Mesendoderm (in vitro differentiated cells): Measurements from ENCODE around the gene TMEM37.

Source experiments
- DNase-seq: peaks from one replicate; pipeline ENCODE4 v3.0.0; 2013
- H2AK5ac ChIP-seq: 2 replicates; pipeline ENCODE4 v1.6.1; 2013; ENCODE audit warnings: low read length, inconsistent platforms
- H2BK120ac ChIP-seq: 2 replicates; pipeline ENCODE4 v1.6.1; 2013; ENCODE audit warnings: low read depth, mild to moderate bottlenecking, low read length, moderate library complexity, mixed read lengths
- H2BK15ac ChIP-seq: replicated peaks from 2 replicates; pipeline ENCODE4 v1.6.1; 2013; ENCODE audit warnings: low read depth, mild to moderate bottlenecking, moderate library complexity
- H2BK5ac ChIP-seq: 2 replicates; pipeline ENCODE4 v1.6.1; 2013; ENCODE audit warnings: low read length, inconsistent platforms
- H3K18ac ChIP-seq: 2 replicates; pipeline ENCODE4 v1.6.1; 2013; ENCODE audit warnings: mild to moderate bottlenecking, low read length, mixed read lengths
- H3K23ac ChIP-seq: one replicate; pipeline ENCODE4 v1.6.1; 2013; ENCODE audit warnings: low read length
- H3K27ac ChIP-seq: 2 replicates; pipeline ENCODE4 v1.5.1; 2013; ENCODE audit warnings: low read depth, mild to moderate bottlenecking, inconsistent platforms, low read length, moderate library complexity
- H3K27me3 ChIP-seq: 2 replicates; pipeline ENCODE4 v1.6.1; 2013; ENCODE audit warnings: low read length, control low read depth, mild to moderate bottlenecking, inconsistent platforms; ENCODE audit not compliant: insufficient read depth, poor library complexity
- H3K36me3 ChIP-seq: 2 replicates; pipeline ENCODE4 v1.6.1; 2013; ENCODE audit warnings: low read length, inconsistent platforms; ENCODE audit not compliant: control insufficient read depth, insufficient read depth
- H3K4ac ChIP-seq: one replicate; pipeline ENCODE4 v1.6.1; 2013; ENCODE audit warnings: low read depth, mild to moderate bottlenecking, low read length, moderate library complexity
- H3K4me1 ChIP-seq: 2 replicates; pipeline ENCODE4 v1.6.1; 2013; ENCODE audit warnings: low read depth, low read length, inconsistent platforms; ENCODE audit not compliant: control insufficient read depth
- H3K4me2 ChIP-seq: 2 replicates; pipeline ENCODE4 v1.6.1; 2013; ENCODE audit warnings: low read length
- H3K4me3 ChIP-seq: 2 replicates; pipeline ENCODE4 v1.5.1; 2013; ENCODE audit warnings: mild to moderate bottlenecking, low read length
- H3K56ac ChIP-seq: one replicate; pipeline ENCODE4 v1.6.1; 2013; ENCODE audit warnings: low read length
- H3K79me1 ChIP-seq: 2 replicates; pipeline ENCODE4 v1.6.1; 2013; ENCODE audit warnings: low read length, inconsistent platforms
- H3K79me2 ChIP-seq: 2 replicates; pipeline ENCODE4 v1.6.1; 2013; ENCODE audit warnings: mild to moderate bottlenecking, low read length; ENCODE audit not compliant: control insufficient read depth, insufficient read depth
- H3K9ac ChIP-seq: 2 replicates; pipeline ENCODE4 v1.6.1; 2013; ENCODE audit warnings: low read length, inconsistent platforms
- H4K5ac ChIP-seq: one replicate; pipeline ENCODE4 v1.6.1; 2013; ENCODE audit warnings: low read length
- H4K8ac ChIP-seq: one replicate; pipeline ENCODE4 v1.6.1; 2013; ENCODE audit warnings: low read depth, mild to moderate bottlenecking, control low read depth, low read length, moderate library complexity
- WGBS: extraction: QIAGEN DNeasy Blood & Tissue Kit; methylation state at CpG from one replicate; pipeline ENCODE4 v1.1.7; 2013; ENCODE audit warnings: low lambda C conversion rate, missing lambda C conversion rate; ENCODE audit not compliant: insufficient coverage; ENCODE audit errors: extremely low coverage; 5-methylcytosine and 5-hydroxymethylcytosine counted together

The TMEM37 gene

DNA sequence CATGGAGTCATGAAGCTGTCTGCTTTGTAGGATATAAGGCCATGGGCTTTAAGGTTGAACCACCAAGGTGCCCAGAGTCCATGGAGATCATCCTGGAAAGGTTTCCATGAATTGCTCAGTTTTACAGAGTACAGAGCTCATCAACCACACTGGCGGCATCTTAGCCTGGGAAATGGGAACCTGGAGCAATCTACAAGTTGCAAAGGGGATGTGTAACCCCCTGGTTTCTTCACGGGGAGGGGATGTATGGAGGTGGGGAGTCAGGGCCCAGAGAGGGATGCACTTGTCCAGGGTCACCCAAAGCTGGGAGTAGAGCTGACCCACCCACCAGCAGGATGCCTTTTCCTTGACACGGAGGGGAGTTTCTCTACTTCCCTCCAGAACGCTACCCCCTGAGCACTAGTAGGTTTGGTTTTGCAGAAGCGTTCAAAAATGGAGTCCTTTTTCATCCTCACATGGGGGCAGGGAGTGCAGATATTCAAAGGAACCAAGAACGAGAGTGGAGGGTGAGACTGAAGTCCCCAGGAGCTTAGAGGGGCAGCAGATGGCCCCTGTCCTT lies 7.2 kb downstream of the TMEM37 start:
- Histone ChIP-seq H2BK15ac (no peak overlapping the region), H3K79me1 (peaks cover 4% of the 10 kb centered on the region), H3K18ac (no peak overlapping the region), H4K5ac (no peak overlapping the region), H3K79me2 (no peaks in the 10 kb centered on the region), H4K8ac (no peak overlapping the region), H3K4me2 (no peak overlapping the region), H3K27me3 (no peaks in the 10 kb centered on the region), H3K4me1 (peaks cover 2% of the 10 kb centered on the region), H3K36me3 (no peaks in the 10 kb centered on the region), H3K23ac (no peak overlapping the region), H2AK5ac (no peak overlapping the region), H3K27ac (no peak overlapping the region), H2BK120ac (no peak overlapping the region), H3K4me3 (no peak overlapping the region), H2BK5ac (no peak overlapping the region), H3K56ac (no peak overlapping the region), H3K9ac (no peak overlapping the region), H3K4ac (no peak overlapping the region)
- DNase-seq, result no peak
- no CpG with 5 or more reads among the region's 6 CpGs for WGBS

DNA sequence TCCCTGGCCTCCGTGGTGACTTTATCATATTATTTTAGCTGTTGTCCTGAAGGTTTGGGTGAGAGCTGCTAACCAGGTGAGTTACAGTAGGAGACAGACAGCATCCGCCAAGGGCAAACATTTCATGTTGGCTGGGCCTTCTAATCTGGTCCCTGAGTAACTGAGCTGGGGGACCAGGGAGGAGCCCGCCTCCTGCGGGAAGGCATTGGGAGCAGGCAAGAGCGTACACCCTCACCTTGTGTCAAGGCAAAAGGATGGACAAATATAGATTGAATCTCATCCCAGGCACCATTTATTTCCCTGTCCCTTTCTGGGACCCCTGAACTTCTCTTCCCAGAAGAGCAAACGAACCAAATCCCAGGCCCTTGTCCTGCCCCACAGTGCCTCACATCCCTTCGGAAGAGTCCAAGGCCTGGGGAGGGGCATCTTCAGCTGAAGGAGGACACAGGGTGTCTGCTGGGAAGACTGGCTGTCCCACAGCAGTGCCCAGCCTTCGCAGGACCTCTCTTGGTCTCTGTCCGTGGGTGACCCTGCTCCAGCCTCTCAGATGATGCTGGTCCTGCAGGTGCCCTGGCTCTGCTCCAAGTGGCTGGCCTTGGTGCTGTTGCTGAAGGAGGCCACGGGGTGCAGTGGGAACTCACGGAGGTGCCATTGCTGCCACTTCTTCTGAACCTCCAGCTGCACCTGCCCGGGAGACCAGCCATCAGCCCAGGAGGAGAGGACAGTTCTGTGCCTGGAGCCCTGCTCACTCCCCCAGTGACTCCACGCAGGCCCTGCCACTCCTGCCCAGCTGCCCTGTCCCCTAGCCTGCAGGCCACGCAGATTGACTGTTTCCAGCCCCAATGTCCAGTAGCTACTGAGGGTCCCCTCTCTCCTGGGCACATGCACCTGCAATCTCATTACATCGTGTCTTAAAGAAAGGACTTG lies 8.2 kb downstream of the TMEM37 start:
- no peaks in the 10 kb centered on the region for H3K36me3 ChIP-seq
- no peak overlapping the region for H2BK120ac ChIP-seq
- no peak for DNase-seq
- H2BK15ac ChIP-seq, result no peak overlapping the region
- no peaks in the 10 kb centered on the region for H3K4me1 ChIP-seq
- no peak overlapping the region for H3K4me3 ChIP-seq
- no peak overlapping the region for H3K18ac ChIP-seq
- no CpG with 5 or more reads among the region's 15 CpGs for WGBS
- H4K8ac ChIP-seq, result no peak overlapping the region
- peaks cover 1% of the 10 kb centered on the region for H3K79me1 ChIP-seq
- no peak overlapping the region for H3K23ac ChIP-seq
- H3K27ac ChIP-seq, result no peak overlapping the region
- no peaks in the 10 kb centered on the region for H3K79me2 ChIP-seq
- H3K4ac ChIP-seq, result no peak overlapping the region
- H3K9ac ChIP-seq, result no peak overlapping the region
- H4K5ac ChIP-seq, result no peak overlapping the region
- no peak overlapping the region for H2BK5ac ChIP-seq
- no peak overlapping the region for H2AK5ac ChIP-seq
- H3K4me2 ChIP-seq, result no peak overlapping the region
- no peaks in the 10 kb centered on the region for H3K27me3 ChIP-seq
- no peak overlapping the region for H3K56ac ChIP-seq

DNA sequence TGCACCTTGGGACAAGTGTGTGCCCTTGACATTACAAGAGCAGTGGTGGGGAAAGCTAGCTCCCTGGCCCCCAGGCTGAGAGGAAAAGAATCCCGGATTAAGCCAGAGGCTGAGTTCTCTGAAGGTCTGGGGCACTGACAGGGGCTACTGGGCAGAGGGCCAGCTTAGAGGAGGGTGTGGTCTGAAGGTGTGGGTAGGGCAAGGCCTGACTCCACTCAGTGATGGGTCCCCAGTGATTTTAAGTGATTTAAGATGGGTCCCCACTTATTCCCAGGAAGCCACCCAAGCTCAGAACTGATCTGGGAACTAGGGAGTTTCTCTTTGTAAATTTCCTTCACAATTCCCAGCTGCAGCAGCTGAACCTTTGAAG lies 8.8 kb downstream of the TMEM37 start:
- no peak overlapping the region for H2BK15ac ChIP-seq
- DNase-seq, result no peak
- H2BK5ac ChIP-seq, result no peak overlapping the region
- H3K27me3 ChIP-seq, result no peaks in the 10 kb centered on the region
- H3K18ac ChIP-seq, result no peak overlapping the region
- no peaks in the 10 kb centered on the region for H3K4me1 ChIP-seq
- no peak overlapping the region for H3K4me2 ChIP-seq
- H2AK5ac ChIP-seq, result no peak overlapping the region
- no peak overlapping the region for H3K23ac ChIP-seq
- H3K79me2 ChIP-seq, result no peaks in the 10 kb centered on the region
- no peaks in the 10 kb centered on the region for H3K36me3 ChIP-seq
- H3K27ac ChIP-seq, result no peak overlapping the region
- WGBS, result no CpG with 5 or more reads among the region's 1 CpG
- H3K9ac ChIP-seq, result no peak overlapping the region
- H3K79me1 ChIP-seq, result no peaks in the 10 kb centered on the region
- H3K4me3 ChIP-seq, result no peak overlapping the region
- H4K8ac ChIP-seq, result no peak overlapping the region
- H4K5ac ChIP-seq, result no peak overlapping the region
- H2BK120ac ChIP-seq, result no peak overlapping the region
- H3K56ac ChIP-seq, result no peak overlapping the region
- no peak overlapping the region for H3K4ac ChIP-seq

DNA sequence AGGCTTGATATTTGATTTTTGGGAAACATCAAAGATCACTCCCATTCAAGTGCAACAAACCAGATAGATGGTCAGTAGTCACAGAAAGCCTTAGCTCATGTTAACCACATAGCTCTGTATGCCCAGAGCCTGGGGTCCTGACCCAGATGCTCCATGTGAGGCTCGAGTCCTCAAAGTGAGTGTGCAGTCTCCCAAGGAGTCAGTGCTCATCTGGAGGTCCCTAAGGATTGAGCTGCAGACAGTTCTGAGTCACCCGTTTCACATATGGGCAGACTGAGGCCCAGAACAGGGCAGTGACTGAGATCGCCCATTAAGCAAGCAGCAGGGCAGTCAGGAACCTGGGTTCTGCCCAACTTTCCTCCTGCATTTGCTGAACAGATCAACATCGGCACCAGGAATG lies 9.2 kb downstream of the TMEM37 start:
- Histone ChIP-seq H3K36me3 (no peaks in the 10 kb centered on the region), H2BK15ac (no peak overlapping the region), H3K4me3 (no peak overlapping the region), H3K79me1 (no peaks in the 10 kb centered on the region), H2BK5ac (no peak overlapping the region), H3K9ac (no peak overlapping the region), H3K4ac (no peak overlapping the region), H4K5ac (no peak overlapping the region), H3K4me2 (no peak overlapping the region), H3K27me3 (no peaks in the 10 kb centered on the region), H2BK120ac (no peak overlapping the region), H2AK5ac (no peak overlapping the region), H3K23ac (no peak overlapping the region), H3K18ac (no peak overlapping the region), H3K79me2 (no peaks in the 10 kb centered on the region), H4K8ac (no peak overlapping the region), H3K4me1 (no peaks in the 10 kb centered on the region), H3K27ac (no peak overlapping the region), H3K56ac (no peak overlapping the region)
- DNase-seq, result no peak
- no CpG with 5 or more reads among the region's 4 CpGs for WGBS

DNA sequence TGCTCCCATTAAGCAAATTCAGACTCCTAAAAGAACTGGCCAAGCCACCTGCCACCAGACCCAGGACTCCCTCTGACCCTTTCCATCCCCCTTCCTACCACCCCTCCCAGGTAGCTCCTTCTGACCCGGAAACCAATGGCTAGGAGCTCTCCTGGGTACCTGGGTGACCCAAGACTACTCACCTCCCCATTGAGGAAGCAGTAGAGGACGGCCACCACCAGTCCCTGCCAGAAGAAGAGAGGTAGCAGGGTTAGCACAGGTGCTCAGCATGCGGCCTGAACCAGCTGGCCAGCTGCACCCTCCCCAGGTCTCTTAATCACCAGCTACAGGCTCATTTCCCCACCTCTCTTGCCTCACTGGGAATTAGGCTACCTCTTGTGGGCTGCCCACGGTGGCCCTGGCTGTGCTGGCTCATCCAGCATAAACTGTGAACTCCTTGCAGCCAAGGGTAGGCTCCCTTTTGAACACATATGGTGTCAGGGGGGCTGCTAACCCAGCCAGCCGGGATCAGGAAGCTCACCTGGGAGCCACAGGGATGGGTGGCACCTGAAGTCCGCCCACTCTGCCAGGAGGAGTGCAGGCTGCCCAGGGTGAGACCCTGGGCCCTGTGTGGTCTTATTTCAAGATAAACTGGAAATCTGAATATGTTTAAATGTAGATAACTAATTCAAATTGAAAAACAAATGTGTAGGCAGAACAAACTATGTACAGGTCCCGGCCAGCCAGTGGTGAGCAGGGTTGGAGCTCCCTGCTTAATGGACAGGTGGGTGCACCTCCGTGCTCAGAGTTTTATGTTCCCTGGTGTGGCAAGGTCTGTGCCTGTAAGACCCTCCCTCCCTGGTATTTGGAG lies 9.9 kb downstream of the TMEM37 start:
- no peak overlapping the region for H2AK5ac ChIP-seq
- no peaks in the 10 kb centered on the region for H3K4me1 ChIP-seq
- H2BK5ac ChIP-seq, result no peak overlapping the region
- DNase-seq, result no peak
- H3K27me3 ChIP-seq, result no peaks in the 10 kb centered on the region
- H3K18ac ChIP-seq, result no peak overlapping the region
- H3K4ac ChIP-seq, result no peak overlapping the region
- no peak overlapping the region for H4K8ac ChIP-seq
- no peaks in the 10 kb centered on the region for H3K79me1 ChIP-seq
- no peaks in the 10 kb centered on the region for H3K36me3 ChIP-seq
- H3K4me2 ChIP-seq, result no peak overlapping the region
- WGBS, result no CpG with 5 or more reads among the region's 8 CpGs
- H3K4me3 ChIP-seq, result no peak overlapping the region
- no peak overlapping the region for H4K5ac ChIP-seq
- H3K9ac ChIP-seq, result no peak overlapping the region
- H3K23ac ChIP-seq, result no peak overlapping the region
- no peak overlapping the region for H3K27ac ChIP-seq
- H3K79me2 ChIP-seq, result no peaks in the 10 kb centered on the region
- H2BK120ac ChIP-seq, result no peak overlapping the region
- H3K56ac ChIP-seq, result no peak overlapping the region
- no peak overlapping the region for H2BK15ac ChIP-seq
